RWPE1 (cell line): ENCODE measurements around the gene SIAH2.
A peak's percentile ranks its signal among the peaks of the same experiment; 100 is the strongest.

Experiments
- CTCF ChIA-PET: fragments of 350-600 bp; sonication (Branson Sonifier 250); formaldehyde crosslinking; extraction: SDS; loops from one replicate; lab custom pipeline; 2021; lab: Yijun Ruan, JAX
- POLR2A ChIA-PET: fragments of 400-600 bp; formaldehyde crosslinking; extraction: SDS; loops from one replicate; lab custom pipeline; 2020; ENCODE audit warnings: antibody characterized with exemption; ENCODE audit not compliant: low non-redundant PET; lab: Yijun Ruan, JAX
- DNase-seq: peaks from one replicate; pipeline ENCODE4 v3.0.0; 2012; ENCODE audit warnings: low spot score
- H3K27ac ChIP-seq: fragments of 450-650 bp; 2 replicates; pipeline ENCODE4 v1.5.1; 2017
- CTCF ChIP-seq: fragments of 450-650 bp; conservative IDR thresholded peaks from 2 replicates; pipeline ENCODE4 v1.5.1; 2017; ENCODE audit warnings: low read depth, mild to moderate bottlenecking

SIAH2 gene

GRCh38 chr3:150763122-150763840 is at the start of gene SIAH2:
SIAH2 (minus strand) TSS chr3:150763169; CDS start chr3:150762849, 320 bp downstream.
- no peak for TF ChIP-seq CTCF
- peak within 1 kb of the TSS; percentile 97 for H3K27ac ChIP-seq
- peak; percentile 93 for DNase-seq
- POLR2A ChIA-PET: interaction anchor here (0.6 to 1.6 kb wide), 3 partner anchors 12 to 27 kb away, joined by 3 to 5 read pairs (median 4); no protein-coding TSS in a partner anchor
- CTCF ChIA-PET: interaction anchor here (0.7 to 1.9 kb wide), 4 partner anchors 21 to 92 kb away, joined by 3 to 5 read pairs (median 4); no protein-coding TSS in a partner anchor

GRCh38 chr3:150811984-150812383 is 49.0 kb upstream of the SIAH2 start:
- POLR2A ChIA-PET: no interaction called here
- no peak overlapping the region for H3K27ac ChIP-seq
- no peak for TF ChIP-seq CTCF
- no peak for DNase-seq
- CTCF ChIA-PET: interaction anchor here (1.3 kb wide), 1 partner anchor 18 kb away, joined by 3 read pairs; no protein-coding TSS in a partner anchor

- ChIA-PET CTCF (no interaction called here), POLR2A (interaction anchor here (0.6 kb wide), 1 partner anchor 32 kb away, joined by 3 read pairs; no protein-coding TSS in a partner anchor)
Measured at GRCh38 chr3:150810641-150811040, 47.7 kb upstream of the SIAH2 start.

GRCh38 chr3:150806185-150806835 is 43.3 kb upstream of the SIAH2 start:
- TF ChIP-seq CTCF: no peak
- ChIA-PET POLR2A (no interaction called here), CTCF (interaction anchor here (0.6 kb wide), 1 partner anchor 165 kb away, joined by 6 read pairs; no protein-coding TSS in a partner anchor)
- H3K27ac ChIP-seq: no peak overlapping the region
- no peak for DNase-seq

More at GRCh38 chr3:150810641-150811040, 47.7 kb upstream of the SIAH2 start:
- no peak for DNase-seq
- H3K27ac ChIP-seq: no peak overlapping the region
- TF ChIP-seq CTCF: no peak

- POLR2A ChIA-PET: no interaction called here
- DNase-seq: no peak
- CTCF ChIA-PET: no interaction called here
- TF ChIP-seq CTCF: no peak
- no peak overlapping the region for H3K27ac ChIP-seq
Measured at GRCh38 chr3:150805354-150805753, 42.4 kb upstream of the SIAH2 start.

GRCh38 chr3:150803440-150803985 is 40.5 kb upstream of the SIAH2 start:
- no peak for TF ChIP-seq CTCF
- ChIA-PET POLR2A (no interaction called here), CTCF (no interaction called here)
- DNase-seq: no peak
- H3K27ac ChIP-seq: no peak overlapping the region
